ENCODE data around the gene TRAF6. TPM values are rescaled to one million over a fixed set of nuclear protein-coding genes. Genes with fewer than 3 reads are reported as not detected.

The TRAF6 gene
- total and polyA plus RNA-seq, 2 experiments from 2014 or later = 9.5 to 12.7 TPM

DNA sequence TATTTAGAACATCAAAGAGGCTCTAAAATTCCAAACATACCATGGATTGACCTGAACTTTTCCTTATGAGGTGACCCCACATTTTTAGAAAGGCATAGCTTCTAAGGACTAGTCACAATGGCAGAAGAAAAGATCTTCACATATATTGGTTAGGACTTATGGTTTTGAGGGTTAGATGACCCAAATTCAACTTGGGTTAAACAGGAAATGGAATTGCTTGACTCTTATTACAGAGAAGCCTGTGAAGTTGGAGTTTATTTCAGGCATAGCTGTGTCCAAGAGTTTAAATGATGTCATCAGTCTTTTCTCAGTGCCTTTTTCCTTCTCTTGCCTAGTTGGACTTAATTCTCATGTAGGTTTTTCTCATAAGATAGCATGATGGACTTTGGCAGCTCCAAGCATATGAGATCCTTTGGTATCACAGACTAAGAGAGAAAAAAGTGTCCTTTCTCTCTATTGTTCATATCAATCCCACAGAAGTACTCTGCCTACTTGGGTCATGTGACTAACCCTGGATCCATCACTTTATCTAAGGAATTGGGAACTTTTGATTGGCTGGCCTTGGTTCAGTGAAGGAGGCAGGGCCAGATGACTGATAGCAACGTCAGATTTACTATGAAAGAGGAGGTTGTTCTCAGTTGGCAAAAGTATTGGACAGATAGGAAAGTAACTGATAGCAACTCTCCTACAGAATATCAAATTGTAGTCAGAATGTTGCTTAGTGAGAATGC, 40.5 kb upstream of the TRAF6 start:
- WGBS (ENCODE audit: low lambda C conversion rate, missing lambda C conversion rate) = 62% methylated on average over 1 of the region's 1 CpG
- Histone ChIP-seq H3K27me3 (no peaks in the 10 kb centered on the region), H3K9me2 (replicated peaks; ENCODE audit: insufficient read depth) (no peaks in the 10 kb centered on the region), H3K4me3 (no peak overlapping the region), H3K9me3 (ENCODE audit: low read depth) (no peaks in the 10 kb centered on the region), H3K79me2 (no peaks in the 10 kb centered on the region), H3K36me3 (replicated peaks; ENCODE audit: insufficient read depth, low read depth) (no peaks in the 10 kb centered on the region), H2AFZ (no peak overlapping the region), H3K4me1 (ENCODE audit: insufficient read depth) (no peaks in the 10 kb centered on the region), H3K27ac (no peak overlapping the region), H3K4me2 (no peak overlapping the region), H4K20me1 (ENCODE audit: insufficient read depth, poor library complexity, severe bottlenecking) (no peaks in the 10 kb centered on the region)
- TF ChIP-seq EZH2 (IDR thresholded peaks at IDR 0.05; ENCODE audit: borderline replicate concordance) (no peak), EZH2phosphoT487 (IDR thresholded peaks at IDR 0.05; ENCODE audit: low read depth, severe bottlenecking, unreplicated experiment) (no peak)
- TF ChIP-seq, protein P1, sequence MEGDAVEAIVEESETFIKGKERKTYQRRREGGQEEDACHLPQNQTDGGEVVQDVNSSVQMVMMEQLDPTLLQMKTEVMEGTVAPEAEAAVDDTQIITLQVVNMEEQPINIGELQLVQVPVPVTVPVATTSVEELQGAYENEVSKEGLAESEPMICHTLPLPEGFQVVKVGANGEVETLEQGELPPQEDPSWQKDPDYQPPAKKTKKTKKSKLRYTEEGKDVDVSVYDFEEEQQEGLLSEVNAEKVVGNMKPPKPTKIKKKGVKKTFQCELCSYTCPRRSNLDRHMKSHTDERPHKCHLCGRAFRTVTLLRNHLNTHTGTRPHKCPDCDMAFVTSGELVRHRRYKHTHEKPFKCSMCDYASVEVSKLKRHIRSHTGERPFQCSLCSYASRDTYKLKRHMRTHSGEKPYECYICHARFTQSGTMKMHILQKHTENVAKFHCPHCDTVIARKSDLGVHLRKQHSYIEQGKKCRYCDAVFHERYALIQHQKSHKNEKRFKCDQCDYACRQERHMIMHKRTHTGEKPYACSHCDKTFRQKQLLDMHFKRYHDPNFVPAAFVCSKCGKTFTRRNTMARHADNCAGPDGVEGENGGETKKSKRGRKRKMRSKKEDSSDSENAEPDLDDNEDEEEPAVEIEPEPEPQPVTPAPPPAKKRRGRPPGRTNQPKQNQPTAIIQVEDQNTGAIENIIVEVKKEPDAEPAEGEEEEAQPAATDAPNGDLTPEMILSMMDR (IDR thresholded peaks at IDR 0.05; ENCODE audit: poor library complexity) = no peak
- DNase-seq (ENCODE audit: low spot score) = no peak

- no peak overlapping the region for H3K4me3 ChIP-seq
- no peaks in the 10 kb centered on the region for H4K20me1 ChIP-seq (ENCODE audit: insufficient read depth, poor library complexity, severe bottlenecking)
- 36% methylated on average over 6 of the region's 6 CpGs for WGBS (ENCODE audit: low lambda C conversion rate, missing lambda C conversion rate)
- H3K27me3 ChIP-seq = no peaks in the 10 kb centered on the region
- H3K4me2 ChIP-seq = no peak overlapping the region
- no peaks in the 10 kb centered on the region for H3K36me3 ChIP-seq (replicated peaks; ENCODE audit: insufficient read depth, low read depth)
- no peaks in the 10 kb centered on the region for H3K9me3 ChIP-seq (ENCODE audit: low read depth)
- H3K4me1 ChIP-seq (ENCODE audit: insufficient read depth) = no peaks in the 10 kb centered on the region
- TF ChIP-seq, protein P1 (IDR thresholded peaks at IDR 0.05; ENCODE audit: poor library complexity) = peak; percentile 43
- no peak for TF ChIP-seq EZH2 (IDR thresholded peaks at IDR 0.05; ENCODE audit: borderline replicate concordance)
- TF ChIP-seq EZH2phosphoT487 (IDR thresholded peaks at IDR 0.05; ENCODE audit: low read depth, severe bottlenecking, unreplicated experiment) = no peak
- H3K9me2 ChIP-seq (replicated peaks; ENCODE audit: insufficient read depth) = no peaks in the 10 kb centered on the region
- H2AFZ ChIP-seq = no peak overlapping the region
- H3K79me2 ChIP-seq = no peaks in the 10 kb centered on the region
- peak; percentile 49 for DNase-seq (ENCODE audit: low spot score)
- H3K27ac ChIP-seq = no peak overlapping the region
Measured at GRCh38 chr11:36540998-36541397, 30.9 kb upstream of the TRAF6 start.

DNA sequence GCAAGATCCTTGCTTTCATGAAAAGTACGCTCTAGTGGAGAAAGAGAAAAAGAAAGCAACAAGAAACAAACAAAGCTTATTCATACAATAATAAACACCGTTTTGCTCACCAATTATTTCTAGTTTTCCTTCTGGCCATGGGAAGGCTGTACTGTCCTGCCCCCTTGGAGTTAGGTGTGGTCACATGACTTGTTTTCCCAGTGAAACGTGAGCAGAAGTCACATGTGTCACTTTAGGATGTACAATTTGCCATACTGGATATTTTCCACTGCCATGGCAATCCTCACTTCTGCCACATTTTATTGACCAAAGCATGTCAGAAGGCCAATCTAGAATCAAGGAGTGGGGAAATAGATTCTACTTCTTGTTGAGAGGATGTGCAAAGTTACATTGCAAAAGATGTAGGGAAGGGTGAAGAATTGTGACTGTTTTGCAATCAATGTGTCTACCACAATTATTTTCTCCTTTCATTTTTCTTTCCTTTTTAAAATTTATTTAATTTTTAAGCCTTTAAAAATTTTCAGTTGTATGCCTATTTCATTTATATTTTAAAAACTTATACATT, 24.3 kb upstream of the TRAF6 start:
- Histone ChIP-seq H4K20me1 (ENCODE audit: insufficient read depth, poor library complexity, severe bottlenecking) (no peaks in the 10 kb centered on the region), H3K27me3 (no peaks in the 10 kb centered on the region), H3K36me3 (replicated peaks; ENCODE audit: insufficient read depth, low read depth) (no peaks in the 10 kb centered on the region), H3K9me2 (replicated peaks; ENCODE audit: insufficient read depth) (no peaks in the 10 kb centered on the region), H3K4me3 (no peak overlapping the region), H3K4me1 (ENCODE audit: insufficient read depth) (peaks cover 3% of the 10 kb centered on the region), H3K9me3 (ENCODE audit: low read depth) (no peaks in the 10 kb centered on the region), H3K27ac (no peak overlapping the region), H3K79me2 (no peaks in the 10 kb centered on the region), H3K4me2 (no peak overlapping the region), H2AFZ (no peak overlapping the region)
- no peak for TF ChIP-seq EZH2 (IDR thresholded peaks at IDR 0.05; ENCODE audit: borderline replicate concordance)
- TF ChIP-seq, protein P1 (IDR thresholded peaks at IDR 0.05; ENCODE audit: poor library complexity) = no peak
- no peak for TF ChIP-seq EZH2phosphoT487 (IDR thresholded peaks at IDR 0.05; ENCODE audit: low read depth, severe bottlenecking, unreplicated experiment)
- WGBS (ENCODE audit: low lambda C conversion rate, missing lambda C conversion rate) = 75% methylated on average over 3 of the region's 3 CpGs
- DNase-seq (ENCODE audit: low spot score) = no peak

Measured in hepatocyte (in vitro differentiated cells).